SK-N-DZ (cell line): ENCODE measurements around the gene LCN1. TPM values are rescaled to one million over a fixed set of nuclear protein-coding genes. Genes with fewer than 3 reads are reported as not detected.

ENCODE experiments used
- DNase-seq: peaks from one replicate; pipeline ENCODE4 v3.0.0-alpha.2; 2015; ENCODE audit warnings: low spot score
- polyA plus RNA-seq, 2 experiments: library from polyadenylated mRNA; depleted of rRNA; stranded (reverse); fragments of >200 nt; gene quantifications; 2 replicates each; pipeline ENCODE4 v1.2.3, GENCODE V29; 2014

LCN1 gene
- polyA plus RNA-seq (2014; cell fraction: cytosol; rRNA removed): not detected in 2 replicates
- not detected in 2 replicates for polyA plus RNA-seq (2014; cell fraction: nucleus; rRNA removed)

GRCh38 chr9:135520916-135521607 lies at the start of gene LCN1:
Gene LCN1, plus strand, starts transcription at chr9:135521440. Its CDS starts 58 bp downstream, at chr9:135521498.
- DNase-seq: no peak

- DNase-seq: no peak
Observed at GRCh38 chr9:135471791-135472640, 49.2 kb upstream of the LCN1 start.

GRCh38 chr9:135473972-135474543 lies 47.2 kb upstream of the LCN1 start:
- DNase-seq: no peak

GRCh38 chr9:135474915-135475314 lies 46.3 kb upstream of the LCN1 start:
- DNase-seq: no peak

GRCh38 chr9:135476561-135477355 lies 44.5 kb upstream of the LCN1 start:
- no peak for DNase-seq

- DNase-seq: no peak
Observed at GRCh38 chr9:135478191-135478590, 43.0 kb upstream of the LCN1 start.

- no peak for DNase-seq
Observed at GRCh38 chr9:135478829-135479468, 42.3 kb upstream of the LCN1 start.

- no peak for DNase-seq
Observed at GRCh38 chr9:135479469-135480052, 41.7 kb upstream of the LCN1 start, which contains the start of gene PPP1R26. Gene PPP1R26, plus strand, starts transcription at chr9:135479782. Its CDS starts 4,729 bp downstream, at chr9:135484511.

- DNase-seq: no peak
Observed at GRCh38 chr9:135480071-135480939, 40.9 kb upstream of the LCN1 start.

GRCh38 chr9:135480940-135481310 lies 40.3 kb upstream of the LCN1 start:
- DNase-seq: no peak

GRCh38 chr9:135482015-135482754 lies 39.1 kb upstream of the LCN1 start:
- DNase-seq: no peak

GRCh38 chr9:135484460-135485277 lies 36.6 kb upstream of the LCN1 start:
- no peak for DNase-seq

GRCh38 chr9:135485385-135485784 lies 35.9 kb upstream of the LCN1 start:
- no peak for DNase-seq

GRCh38 chr9:135485832-135486231 lies 35.4 kb upstream of the LCN1 start:
- DNase-seq: no peak

- no peak for DNase-seq
Observed at GRCh38 chr9:135486267-135487065, 34.8 kb upstream of the LCN1 start.

GRCh38 chr9:135487281-135488012 lies 33.8 kb upstream of the LCN1 start:
- no peak for DNase-seq

- no peak for DNase-seq
Observed at GRCh38 chr9:135488013-135488330, 33.3 kb upstream of the LCN1 start.
